Natural killer cell treated with Interleukin-12 subunit alpha and Interleukin-12 subunit beta and Interleukin-15 and Interleukin-18, amount 100 ng/mL, for 72 hours (primary cell): Measurements from ENCODE around the gene TKFC. TPM values are rescaled to one million over a fixed set of nuclear protein-coding genes. Genes with fewer than 3 reads are reported as not detected.

Experiments used
- ATAC-seq, 2 donors: fragments of 150-1000 bp; cut with Tn5 transposase in 1 of 2; sonication (Bioruptor Pico), chemical (Tn5 transposase) in 1 of 2; 2 replicates each; pipeline ENCODE4 v1.10.0; 2021
- DNase-seq: peaks from one replicate; pipeline ENCODE4 v3.0.0; 2022; ENCODE audit warnings: low spot score
- H3K27ac Mint-ChIP-seq, 2 donors: 1 replicate in 1 of 2; 2 replicates in 1 of 2; pipeline ENCODE4 v1.8.0; 2022; ENCODE audit warnings: mixed read lengths in 2 of 2, mild to moderate bottlenecking in 1 of 2, moderate library complexity in 1 of 2
- H3K27me3 Mint-ChIP-seq, 2 donors: 1 replicate in 1 of 2; 2 replicates in 1 of 2; pipeline ENCODE4 v1.8.0; 2022; ENCODE audit warnings: mixed read lengths in 2 of 2
- H3K36me3 Mint-ChIP-seq: one replicate; pipeline ENCODE4 v1.8.0; 2022; ENCODE audit warnings: mixed read lengths
- H3K4me1 Mint-ChIP-seq, 2 donors: 1 replicate in 1 of 2; 2 replicates in 1 of 2; pipeline ENCODE4 v1.8.0; 2022; ENCODE audit warnings: low read depth in 2 of 2, mixed read lengths in 2 of 2, mild to moderate bottlenecking in 1 of 2
- H3K4me3 Mint-ChIP-seq: one replicate; pipeline ENCODE4 v1.8.0; 2022; ENCODE audit warnings: mixed read lengths
- H3K9me3 Mint-ChIP-seq: 2 replicates; pipeline ENCODE4 v1.8.0; 2022; ENCODE audit warnings: mixed read lengths
- total RNA-seq, 2 donors: library from RNA; stranded (reverse); gene quantifications; one replicate each; pipeline ENCODE4 v1.2.3, GENCODE V29; 2022

The TKFC gene
- total RNA-seq, 2 donors from 2014 or later: 18.9 to 38.9 TPM

DNA sequence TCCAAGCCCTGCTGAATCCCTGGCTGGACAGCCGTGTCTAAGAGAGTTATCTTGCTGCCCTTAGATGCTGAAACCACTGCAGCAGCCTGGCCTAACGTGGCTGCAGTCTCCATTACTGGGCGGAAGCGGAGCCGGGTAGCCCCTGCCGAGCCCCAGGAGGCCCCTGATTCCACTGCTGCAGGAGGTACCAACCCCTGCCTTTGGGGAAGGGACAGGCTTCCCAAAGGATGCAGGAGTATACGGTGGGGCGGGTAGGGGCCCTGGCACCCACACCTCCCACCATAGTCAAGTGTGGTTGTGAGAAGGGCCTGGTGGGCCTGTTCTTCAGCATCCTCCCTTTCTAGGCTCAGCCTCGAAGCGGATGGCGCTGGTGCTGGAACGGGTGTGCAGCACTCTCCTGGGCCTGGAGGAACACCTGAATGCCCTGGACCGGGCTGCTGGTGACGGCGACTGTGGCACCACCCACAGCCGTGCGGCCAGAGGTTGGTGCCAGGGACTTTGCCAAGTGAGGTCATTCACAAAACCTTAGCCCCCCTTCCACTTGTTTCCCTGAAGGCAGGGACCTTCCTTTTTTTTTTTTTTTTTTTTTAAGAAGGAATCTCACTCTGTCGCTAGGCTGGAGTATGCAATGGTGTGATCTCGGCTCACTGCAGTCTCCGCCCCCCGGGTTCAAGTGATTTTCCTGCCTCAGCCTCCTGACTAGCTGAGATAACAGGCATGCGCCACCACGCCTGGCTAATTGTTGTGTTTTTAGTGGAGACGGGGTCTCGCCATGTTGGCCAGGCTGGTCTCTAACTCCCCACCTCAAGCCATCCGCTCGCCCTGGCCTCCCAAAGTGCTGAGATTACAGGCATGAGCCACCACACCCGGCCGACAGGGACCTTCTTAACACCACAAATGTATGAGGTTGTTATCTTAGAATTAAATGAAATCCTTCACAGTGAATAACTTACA, 11.0 kb downstream of the TKFC start:
- Mint-ChIP-seq H3K4me1 (no peaks in the 10 kb centered on the region), H3K27me3 (no peaks in the 10 kb centered on the region), H3K9me3 (no peaks in the 10 kb centered on the region), H3K27ac (no peak overlapping the region), H3K4me3 (no peak overlapping the region), H3K36me3 (no peaks in the 10 kb centered on the region)
- ATAC-seq (no peak), DNase-seq (no peak)

DNA sequence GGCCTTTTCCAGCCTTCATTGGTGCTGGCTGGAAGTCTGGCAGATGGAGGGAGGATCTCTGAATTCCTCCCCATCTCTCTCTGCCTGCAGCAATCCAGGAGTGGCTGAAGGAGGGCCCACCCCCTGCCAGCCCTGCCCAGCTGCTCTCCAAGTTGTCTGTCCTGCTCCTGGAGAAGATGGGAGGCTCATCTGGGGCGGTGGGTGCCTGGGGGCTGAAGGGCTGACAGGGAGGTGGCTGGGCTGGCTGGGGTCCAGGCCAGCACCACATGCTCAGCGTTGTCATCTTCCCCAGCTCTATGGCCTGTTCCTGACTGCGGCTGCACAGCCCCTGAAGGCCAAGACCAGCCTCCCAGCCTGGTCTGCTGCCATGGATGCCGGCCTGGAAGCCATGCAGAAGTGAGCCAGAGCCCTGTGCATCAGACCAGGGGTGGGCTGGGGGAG, 12.2 kb downstream of the TKFC start:
- Mint-ChIP-seq H3K4me1 (peaks cover 0 to 3% of the 10 kb centered on the region in 2 donors), H3K27ac (no peak overlapping the region), H3K4me3 (no peak overlapping the region), H3K27me3 (no peaks in the 10 kb centered on the region), H3K9me3 (no peaks in the 10 kb centered on the region), H3K36me3 (peaks cover 5% of the 10 kb centered on the region)
- no peak for ATAC-seq
- DNase-seq: no peak

DNA sequence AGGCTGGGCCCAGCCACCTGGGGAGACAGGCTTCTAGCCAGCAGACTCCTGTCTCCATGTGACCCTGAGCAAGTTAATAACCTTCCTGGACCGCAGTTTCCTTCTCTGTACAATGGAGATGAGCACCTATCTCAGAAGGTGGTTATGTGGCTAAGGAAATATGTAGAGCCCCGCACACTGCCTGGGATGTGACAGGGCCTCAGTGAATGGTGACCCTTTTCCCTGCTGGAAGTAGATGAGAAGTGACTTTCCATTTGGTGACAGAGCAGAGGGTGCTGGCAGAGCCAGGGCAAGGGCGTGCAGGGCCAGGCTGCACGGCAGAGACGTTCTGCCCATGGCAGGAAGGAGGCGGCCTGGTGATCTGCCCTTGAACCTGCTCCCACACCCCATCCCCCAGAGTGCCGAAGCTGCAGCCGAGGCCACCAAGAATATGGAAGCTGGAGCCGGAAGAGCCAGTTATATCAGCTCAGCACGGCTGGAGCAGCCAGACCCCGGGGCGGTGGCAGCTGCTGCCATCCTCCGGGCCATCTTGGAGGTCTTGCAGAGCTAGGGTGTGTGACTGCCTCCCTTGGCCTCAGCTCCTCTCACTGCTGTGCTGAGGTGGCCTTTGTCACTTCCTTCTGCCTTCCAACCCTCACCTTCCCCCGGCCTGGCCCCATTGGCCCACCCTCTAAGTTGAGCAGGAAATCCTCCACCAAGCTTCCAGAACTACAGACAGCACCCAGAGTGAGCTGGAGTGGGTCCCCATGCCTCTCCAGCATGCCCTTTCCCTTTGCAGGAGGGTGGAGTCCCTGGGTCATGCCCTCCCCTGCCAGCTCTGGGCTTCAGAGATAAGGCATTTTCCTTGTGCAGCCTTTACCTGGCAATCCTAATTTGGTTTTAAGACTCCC, 13.2 kb downstream of the TKFC start:
- H3K4me1 Mint-ChIP-seq: peaks cover 0 to 3% of the 10 kb centered on the region in 2 donors
- no peak overlapping the region for H3K27ac Mint-ChIP-seq
- H3K4me3 Mint-ChIP-seq: no peak overlapping the region
- peaks cover 5% of the 10 kb centered on the region for H3K36me3 Mint-ChIP-seq
- ATAC-seq (no peak), DNase-seq (no peak)
- H3K9me3 Mint-ChIP-seq: no peaks in the 10 kb centered on the region
- no peaks in the 10 kb centered on the region for H3K27me3 Mint-ChIP-seq

DNA sequence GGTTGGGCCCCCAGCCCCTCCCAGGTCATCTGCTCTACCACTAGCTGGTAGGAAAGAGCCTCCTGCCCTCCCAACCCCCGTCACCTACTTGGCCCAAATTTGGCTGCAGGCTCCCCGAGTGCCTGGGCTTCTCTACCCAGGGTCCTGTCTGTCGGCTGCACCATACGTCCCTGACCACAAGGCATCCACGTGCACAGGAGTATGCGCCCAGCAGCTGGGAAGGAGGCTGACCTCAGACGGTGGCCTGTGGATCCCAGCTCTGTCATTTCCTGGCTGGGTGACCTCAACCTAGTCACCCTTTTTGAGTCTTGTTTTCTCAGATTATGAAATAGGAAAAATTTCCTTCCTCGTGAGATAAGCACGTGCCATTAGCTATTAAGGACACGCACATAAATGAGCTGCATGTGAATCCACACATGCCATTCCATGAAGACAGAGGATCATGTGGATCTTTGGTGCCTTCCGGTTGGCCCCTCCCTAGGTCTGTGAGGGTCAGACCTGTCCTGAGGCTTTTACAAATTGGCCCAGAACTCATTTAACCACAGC, 15.0 kb downstream of the TKFC start:
- Mint-ChIP-seq H3K27me3 (no peaks in the 10 kb centered on the region), H3K9me3 (no peaks in the 10 kb centered on the region), H3K4me1 (peaks cover 0 to 3% of the 10 kb centered on the region in 2 donors), H3K4me3 (no peak overlapping the region), H3K27ac (no peak overlapping the region), H3K36me3 (peaks cover 5% of the 10 kb centered on the region)
- ATAC-seq (peak; percentile 49 to 54), DNase-seq (no peak)

DNA sequence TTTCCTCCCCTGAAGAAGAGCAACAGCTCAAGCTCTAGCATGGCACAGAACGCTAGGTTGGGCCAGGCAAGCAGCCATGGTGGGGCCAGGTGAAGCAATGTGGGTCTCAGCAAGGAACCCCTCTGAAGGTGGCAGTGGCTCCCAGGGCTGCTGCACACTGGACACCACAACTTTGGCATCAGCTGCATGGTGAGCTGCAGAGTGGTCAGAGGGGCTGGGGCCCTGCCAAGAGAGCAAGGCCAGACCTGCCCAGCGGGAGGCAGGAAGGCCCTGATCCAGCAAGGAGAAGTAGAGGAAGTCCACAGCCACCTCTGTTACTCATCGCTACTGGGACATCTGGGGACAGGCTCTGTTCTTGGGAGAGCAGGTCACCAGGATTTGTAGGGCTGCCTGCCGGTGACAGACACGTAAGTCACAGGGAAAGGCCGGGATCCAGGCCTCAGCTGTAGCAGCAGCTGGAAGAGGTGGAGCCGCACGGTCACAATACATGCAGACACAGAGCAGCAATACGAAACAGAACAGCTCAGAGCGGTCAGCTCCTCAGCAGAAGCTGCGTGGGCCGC, 16.2 kb downstream of the TKFC start:
- peaks cover 9% of the 10 kb centered on the region for H3K36me3 Mint-ChIP-seq
- H3K4me3 Mint-ChIP-seq: no peak overlapping the region
- H3K27ac Mint-ChIP-seq: no peak overlapping the region
- no peaks in the 10 kb centered on the region for H3K9me3 Mint-ChIP-seq
- ATAC-seq (no peak), DNase-seq (no peak)
- no peaks in the 10 kb centered on the region for H3K27me3 Mint-ChIP-seq
- H3K4me1 Mint-ChIP-seq: peaks cover 0 to 3% of the 10 kb centered on the region in 2 donors

DNA sequence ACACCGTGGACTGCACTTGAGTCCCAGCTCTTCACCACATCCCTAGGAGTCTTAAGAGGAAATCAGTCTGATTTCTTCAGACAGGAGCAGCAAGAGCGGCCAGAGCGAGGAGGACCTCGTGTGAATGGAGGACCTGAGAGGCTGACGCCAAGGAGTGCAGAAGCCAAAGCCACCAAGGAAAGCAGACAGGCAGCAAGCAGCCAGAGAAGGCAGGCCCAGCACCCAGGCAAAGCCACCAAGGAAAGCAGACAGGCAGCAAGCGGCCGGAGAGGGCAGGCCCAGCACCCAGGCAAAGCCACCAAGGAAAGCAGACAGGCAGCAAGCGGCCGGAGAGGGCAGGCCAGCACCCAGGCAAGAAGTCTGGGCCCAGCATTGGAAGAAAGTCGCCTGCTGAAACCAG, 16.9 kb downstream of the TKFC start:
- peaks cover 0 to 3% of the 10 kb centered on the region in 2 donors for H3K4me1 Mint-ChIP-seq
- no peaks in the 10 kb centered on the region for H3K9me3 Mint-ChIP-seq
- no peak overlapping the region for H3K4me3 Mint-ChIP-seq
- H3K36me3 Mint-ChIP-seq: peaks cover 9% of the 10 kb centered on the region
- DNase-seq (no peak), ATAC-seq (no peak)
- peak overlapping the region in 1 of 2 donors; percentile 49 for H3K27ac Mint-ChIP-seq
- no peaks in the 10 kb centered on the region for H3K27me3 Mint-ChIP-seq

DNA sequence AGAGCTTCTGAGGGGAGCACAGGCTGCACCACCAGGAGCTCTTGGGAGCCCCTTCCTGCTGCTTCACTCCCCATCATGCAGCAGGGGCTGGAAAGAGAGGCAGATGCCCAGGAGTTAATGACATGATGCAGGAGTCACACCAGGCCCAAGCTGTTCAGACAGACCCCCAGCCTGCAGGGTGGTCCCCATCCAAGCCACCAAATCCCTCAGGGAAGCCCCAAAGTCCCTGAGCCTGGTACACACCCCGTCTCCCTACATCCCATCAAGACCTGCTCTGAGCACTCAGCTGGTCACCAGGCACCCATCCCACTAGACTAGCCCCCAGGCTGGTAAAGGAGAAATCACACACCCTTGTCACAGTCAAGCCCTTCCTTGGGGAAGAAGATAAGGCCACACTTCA, 17.3 kb downstream of the TKFC start:
- H3K36me3 Mint-ChIP-seq: peaks cover 9% of the 10 kb centered on the region
- H3K27me3 Mint-ChIP-seq: no peaks in the 10 kb centered on the region
- DNase-seq (no peak), ATAC-seq (no peak)
- H3K4me1 Mint-ChIP-seq: peaks cover 0 to 3% of the 10 kb centered on the region in 2 donors
- no peaks in the 10 kb centered on the region for H3K9me3 Mint-ChIP-seq
- no peak overlapping the region for H3K27ac Mint-ChIP-seq
- H3K4me3 Mint-ChIP-seq: no peak overlapping the region

DNA sequence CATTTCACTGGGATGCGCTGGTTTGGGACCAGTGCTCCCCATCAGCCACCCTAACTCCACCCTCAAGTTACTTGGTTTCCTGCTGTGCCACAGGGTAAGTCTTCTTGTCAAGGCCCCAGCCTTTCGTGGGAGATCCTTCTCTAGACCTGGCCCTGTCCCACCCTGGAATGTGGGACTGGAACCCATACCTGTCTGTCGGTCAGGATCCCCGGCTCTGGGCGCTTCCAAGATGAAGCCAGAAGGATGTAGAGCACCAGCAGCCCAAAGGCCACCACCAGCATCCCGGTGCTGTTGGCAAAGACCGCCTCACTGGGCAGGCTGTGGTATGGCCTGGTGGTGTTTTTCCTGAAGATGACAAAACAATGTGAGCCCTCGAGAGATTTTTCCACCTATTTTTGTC, 17.8 kb downstream of the TKFC start:
- DNase-seq (no peak), ATAC-seq (no peak)
- peaks cover 0 to 3% of the 10 kb centered on the region in 2 donors for H3K4me1 Mint-ChIP-seq
- H3K36me3 Mint-ChIP-seq: peaks cover 9% of the 10 kb centered on the region
- H3K9me3 Mint-ChIP-seq: no peaks in the 10 kb centered on the region
- H3K4me3 Mint-ChIP-seq: no peak overlapping the region
- no peak overlapping the region for H3K27ac Mint-ChIP-seq
- H3K27me3 Mint-ChIP-seq: no peaks in the 10 kb centered on the region

DNA sequence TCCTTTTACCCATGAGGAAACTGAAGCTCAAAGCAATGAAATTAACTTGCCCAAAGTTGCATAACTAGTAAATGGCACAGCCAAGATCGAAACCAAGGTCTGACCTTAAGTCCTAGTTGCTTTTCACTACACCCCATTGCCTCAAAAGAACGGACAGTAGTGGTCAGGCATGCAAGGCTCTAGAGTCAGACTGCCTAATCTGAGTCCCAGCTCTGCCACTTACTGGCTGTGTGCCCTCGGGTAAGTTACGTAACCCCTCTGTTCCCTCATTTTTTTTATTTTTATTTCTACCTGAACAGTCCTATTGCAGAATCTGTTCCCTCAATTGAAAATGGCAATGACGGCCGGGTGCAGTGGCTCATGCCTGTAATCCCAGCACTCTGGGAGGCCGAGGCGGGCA, 19.0 kb downstream of the TKFC start:
- H3K27ac Mint-ChIP-seq: no peak overlapping the region
- H3K4me3 Mint-ChIP-seq: no peak overlapping the region
- no peaks in the 10 kb centered on the region for H3K27me3 Mint-ChIP-seq
- DNase-seq: no peak
- no peaks in the 10 kb centered on the region for H3K9me3 Mint-ChIP-seq
- no peak for ATAC-seq
- peaks cover 9% of the 10 kb centered on the region for H3K36me3 Mint-ChIP-seq
- H3K4me1 Mint-ChIP-seq: peaks cover 0 to 6% of the 10 kb centered on the region in 2 donors

DNA sequence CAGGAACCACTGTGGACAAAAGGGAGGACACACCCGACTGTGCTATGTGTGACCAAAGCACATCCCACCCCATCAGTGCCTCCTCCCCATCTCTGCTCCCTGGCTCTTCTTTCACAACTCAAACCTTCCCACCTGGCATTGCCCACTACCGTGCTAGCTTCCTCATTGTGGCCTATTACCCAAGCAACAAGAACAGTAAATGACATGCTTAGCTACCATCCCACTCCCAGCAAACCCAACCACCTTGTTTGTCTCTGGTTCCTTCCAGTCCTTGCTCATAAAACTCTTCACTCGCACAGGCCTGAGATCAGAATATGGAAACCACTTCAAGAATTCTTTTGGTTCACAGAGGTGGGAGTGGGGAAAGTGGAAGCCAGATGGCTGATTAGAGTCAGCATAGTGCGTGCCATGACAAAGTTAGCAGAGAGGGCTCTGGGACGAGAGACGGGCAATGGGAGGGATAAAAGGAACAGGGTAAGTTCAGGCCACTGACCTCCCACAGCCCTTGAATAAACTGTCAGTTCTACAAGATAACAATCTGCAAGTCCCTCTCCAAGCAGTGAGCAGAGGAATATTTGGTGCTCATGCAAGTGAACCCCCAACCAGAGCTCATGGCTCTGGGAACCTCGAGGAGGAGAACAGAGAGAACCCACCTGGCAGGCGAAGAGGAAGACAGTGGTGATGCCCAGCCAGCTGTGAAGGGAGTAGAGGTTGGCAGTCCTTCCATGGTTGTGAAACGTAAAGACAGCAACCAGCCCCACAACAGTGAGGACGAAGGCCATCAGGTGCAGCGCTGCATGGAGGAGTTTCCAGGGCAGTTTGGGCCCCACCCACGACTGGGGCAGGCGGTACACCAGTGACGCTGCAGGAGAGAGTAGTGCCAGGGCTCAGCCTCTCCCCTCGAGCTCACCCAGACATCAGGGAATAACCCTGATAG, 20.4 kb downstream of the TKFC start:
- H3K36me3 Mint-ChIP-seq: peaks cover 9% of the 10 kb centered on the region
- no peaks in the 10 kb centered on the region for H3K27me3 Mint-ChIP-seq
- no peak for DNase-seq

DNA sequence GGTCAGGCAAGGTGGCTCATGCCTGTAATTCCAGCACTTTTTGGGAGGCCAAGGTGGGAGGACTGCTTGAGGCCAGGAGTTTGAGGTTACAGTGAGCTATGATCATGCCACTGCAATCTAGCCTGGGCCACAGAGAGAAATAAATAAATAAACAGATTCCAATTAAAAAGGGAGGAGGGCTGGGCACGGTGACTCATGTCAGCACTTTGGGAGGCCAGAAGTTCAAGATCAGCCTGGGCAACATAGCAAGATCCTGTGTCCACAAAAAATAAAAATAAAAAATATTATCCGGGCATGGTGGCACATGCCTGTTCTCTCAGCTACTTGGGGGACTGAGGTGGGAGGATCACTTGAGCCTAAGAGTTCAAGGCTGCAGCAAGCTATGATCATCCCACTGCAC, 21.2 kb downstream of the TKFC start:
- no peak for DNase-seq
- Mint-ChIP-seq H3K27me3 (no peaks in the 10 kb centered on the region), H3K27ac (no peak overlapping the region), H3K4me1 (peaks cover 0 to 8% of the 10 kb centered on the region in 2 donors), H3K4me3 (no peak overlapping the region), H3K36me3 (peaks cover 9% of the 10 kb centered on the region), H3K9me3 (no peaks in the 10 kb centered on the region)
- ATAC-seq: no peak

More for the DNA sequence above, 20.4 kb downstream of the TKFC start:
- no peak overlapping the region for H3K27ac Mint-ChIP-seq
- ATAC-seq: no peak
- H3K4me1 Mint-ChIP-seq: peaks cover 0 to 8% of the 10 kb centered on the region in 2 donors
- no peaks in the 10 kb centered on the region for H3K9me3 Mint-ChIP-seq
- H3K4me3 Mint-ChIP-seq: no peak overlapping the region

DNA sequence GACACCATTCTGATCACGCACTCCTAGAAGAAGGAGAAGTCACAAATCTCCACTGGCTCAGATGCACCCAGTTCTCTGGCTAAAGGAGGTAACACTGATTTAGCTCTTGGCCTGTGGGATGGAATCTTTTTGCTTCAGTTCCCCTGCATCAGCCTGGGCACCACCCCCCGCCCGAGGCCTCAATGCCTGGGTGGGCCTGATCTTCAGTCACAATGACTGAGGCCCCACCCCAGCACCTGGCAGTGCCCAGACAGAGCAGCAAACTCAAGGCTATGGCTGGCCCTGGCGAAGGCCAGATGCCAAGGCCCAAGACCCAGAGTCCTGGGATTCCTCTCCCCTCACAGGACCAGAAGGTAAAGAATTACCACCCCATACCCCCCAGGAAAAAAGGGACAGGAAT, 23.7 kb downstream of the TKFC start:
- peaks cover 4% of the 10 kb centered on the region for H3K36me3 Mint-ChIP-seq
- H3K9me3 Mint-ChIP-seq: no peaks in the 10 kb centered on the region
- no peak for DNase-seq
- no peak overlapping the region for H3K27ac Mint-ChIP-seq
- H3K4me3 Mint-ChIP-seq: no peak overlapping the region
- peaks cover 7 to 12% of the 10 kb centered on the region in 2 donors for H3K4me1 Mint-ChIP-seq
- H3K27me3 Mint-ChIP-seq: no peaks in the 10 kb centered on the region
- ATAC-seq: no peak
